Esophagus squamous epithelium (tissue), 5 donors: ENCODE measurements around the gene APC. TPM values are rescaled to one million over a fixed set of nuclear protein-coding genes. Genes with fewer than 3 reads are reported as not detected.

Source experiments
- DNase-seq: peaks from one replicate; lab custom pipeline; 2025; lab: John Stamatoyannopoulos, UW
- H3K27ac ChIP-seq, 4 donors: fragments of 200-600 bp; sonication (generic); one replicate each; pipeline ENCODE4 v1.5.1; 2016 to 2019; ENCODE audit warnings: mild to moderate bottlenecking in 1 of 4
- H3K27me3 ChIP-seq, 4 donors: fragments of 200-600 bp; sonication (generic); 1 replicate in 3 of 4; 2 replicates in 1 of 4; pipeline versions ENCODE4 v1.5.1 to v1.6.0; 2017 to 2021; ENCODE audit warnings: antibody characterized with exemption in 1 of 4
- H3K36me3 ChIP-seq, 3 donors: fragments of 200-600 bp; sonication (generic); one replicate each; pipeline ENCODE4 v1.5.1; 2016 to 2019
- H3K4me1 ChIP-seq, 3 donors: fragments of 200-600 bp; sonication (generic); one replicate each; pipeline ENCODE4 v1.5.1; 2017 to 2019
- H3K4me3 ChIP-seq, 4 donors: fragments of 200-600 bp; sonication (generic); 1 replicate in 3 of 4; 2 replicates in 1 of 4; pipeline ENCODE4 v1.5.1; 2016 to 2019; ENCODE audit warnings: mild to moderate bottlenecking in 2 of 4, moderate library complexity in 1 of 4
- H3K9me3 ChIP-seq, 3 donors: fragments of 200-600 bp; sonication (generic); one replicate each; pipeline ENCODE4 v1.5.1; 2016 to 2019
- CTCF ChIP-seq, 6 experiments: fragments of 450-650 bp in 4 of 6; fragments of 200-600 bp in 2 of 6; sonication (generic) in 2 of 6; IDR thresholded peaks; one replicate each; pipeline ENCODE4 v1.5.1; 2016 to 2019; ENCODE audit warnings: antibody characterized with exemption in 6 of 6, mild to moderate bottlenecking in 4 of 6, moderate library complexity in 4 of 6
- POLR2A ChIP-seq, 4 donors: fragments of 450-650 bp; IDR thresholded peaks; one replicate each; pipeline ENCODE4 v1.6.1; 2017; ENCODE audit warnings: antibody characterized with exemption in 4 of 4, mild to moderate bottlenecking in 4 of 4, moderate library complexity in 3 of 4
- WGBS, 2 donors: methylation state at CpG; one replicate each; pipeline ENCODE4 v1.1.5; 2018; 5-methylcytosine and 5-hydroxymethylcytosine counted together
- intact Hi-C: fragments of 100-400 bp; cut with DNase I; formaldehyde crosslinking; loops from one replicate; pipeline ENCODE4 v1.15.0; 2022
- total RNA-seq, 4 donors: library from RNA; depleted of rRNA; stranded (reverse); fragments of >200 nt; gene quantifications; one replicate each; pipeline ENCODE4 v1.1.0, GENCODE V29; 2016
- donor health status: DM: yes; HTN: yes; CAD: no.

The APC gene
- total RNA-seq, 4 donors from 2014 or later: 34.7 to 75.0 (median 58.1) TPM

- no peak for DNase-seq
- Histone ChIP-seq H3K36me3 (no peaks in the 10 kb centered on the region), H3K4me3 (no peak overlapping the region), H3K27ac (no peak overlapping the region), H3K27me3 (no peaks in the 10 kb centered on the region), H3K4me1 (peaks cover 6 to 43% (median 10%) of the 10 kb centered on the region in 3 donors), H3K9me3 (no peaks in the 10 kb centered on the region)
- WGBS, 2 donors: 2 to 47% methylated on average over 1 of the region's 1 CpG
- intact Hi-C loops: no loop called here
- no peak for TF ChIP-seq POLR2A (IDR thresholded peaks at IDR 0.05)
- no peak for TF ChIP-seq CTCF (IDR thresholded peaks at IDR 0.05)
Measured at GRCh38 chr5:112735702-112736101, 2.0 kb upstream of the APC start.

- 20 to 24% methylated on average over 3 of the region's 3 CpGs for WGBS, 2 donors
- H3K4me3 ChIP-seq: peak overlapping the region; percentile 49 to 70 (median 61)
- peaks cover 6 to 43% (median 10%) of the 10 kb centered on the region in 3 donors for H3K4me1 ChIP-seq
- intact Hi-C loops: no loop called here
- no peaks in the 10 kb centered on the region for H3K36me3 ChIP-seq
- TF ChIP-seq CTCF (IDR thresholded peaks at IDR 0.05) (no peak), POLR2A (IDR thresholded peaks at IDR 0.05) (no peak)
- peak overlapping the region in 3 of 4 donors; percentile 67 to 75 (median 74) for H3K27ac ChIP-seq
- DNase-seq: no peak
- H3K27me3 ChIP-seq: no peaks in the 10 kb centered on the region
- no peaks in the 10 kb centered on the region for H3K9me3 ChIP-seq
Measured at GRCh38 chr5:112737070-112737462, 619 bp upstream of the APC start.

- intact Hi-C loops: no loop called here
- Histone ChIP-seq H3K36me3 (no peaks in the 10 kb centered on the region), H3K9me3 (no peaks in the 10 kb centered on the region), H3K4me1 (peaks cover 6 to 43% (median 10%) of the 10 kb centered on the region in 3 donors), H3K27ac (peak overlapping the region; percentile 55 to 75 (median 70)), H3K27me3 (no peaks in the 10 kb centered on the region), H3K4me3 (peak overlapping the region; percentile 49 to 70 (median 61))
- no peak for DNase-seq
- TF ChIP-seq CTCF (IDR thresholded peaks at IDR 0.05) (peak in 1 of 6 experiments; percentile 1), POLR2A (IDR thresholded peaks at IDR 0.05) (no peak)
- WGBS, 2 donors: 12 to 16% methylated on average over 5 of the region's 5 CpGs
Measured at GRCh38 chr5:112738191-112738560, 491 bp downstream of the APC start.

- intact Hi-C loops: no loop called here
Measured at GRCh38 chr5:112742424-112742823, 4.7 kb downstream of the APC start.

GRCh38 chr5:112743631-112744030 is 5.9 kb downstream of the APC start:
- peaks cover 0 to 14% (median under 1%) of the 10 kb centered on the region in 3 donors for H3K4me1 ChIP-seq
- TF ChIP-seq POLR2A (IDR thresholded peaks at IDR 0.05): no peak
- TF ChIP-seq CTCF (IDR thresholded peaks at IDR 0.05): no peak
- WGBS, 2 donors: 71 to 81% methylated on average over 4 of the region's 4 CpGs
- intact Hi-C loops: no loop called here
- H3K27me3 ChIP-seq: no peaks in the 10 kb centered on the region
- H3K36me3 ChIP-seq: no peaks in the 10 kb centered on the region
- no peak for DNase-seq
- no peak overlapping the region for H3K4me3 ChIP-seq
- H3K9me3 ChIP-seq: no peaks in the 10 kb centered on the region
- H3K27ac ChIP-seq: no peak overlapping the region

More at GRCh38 chr5:112742424-112742823, 4.7 kb downstream of the APC start:
- WGBS, 2 donors: 89 to 90% methylated on average over 3 of the region's 3 CpGs
- no peak overlapping the region for H3K4me3 ChIP-seq
- no peaks in the 10 kb centered on the region for H3K9me3 ChIP-seq
- no peak for DNase-seq
- H3K4me1 ChIP-seq: peaks cover 6 to 25% (median 10%) of the 10 kb centered on the region in 3 donors
- no peak overlapping the region for H3K27ac ChIP-seq
- H3K36me3 ChIP-seq: no peaks in the 10 kb centered on the region
- no peaks in the 10 kb centered on the region for H3K27me3 ChIP-seq
- no peak for TF ChIP-seq POLR2A (IDR thresholded peaks at IDR 0.05)
- TF ChIP-seq CTCF (IDR thresholded peaks at IDR 0.05): no peak
